Measurements from ENCODE around the gene MEIKIN.
A peak's percentile ranks its signal among the peaks of the same experiment; 100 is the strongest.
"Not testable (repeated sequence)": the region's sequence is repeated elsewhere in the genome, so short reads cannot be mapped to it uniquely, and the experiment has no call there.

MEIKIN gene

DNA sequence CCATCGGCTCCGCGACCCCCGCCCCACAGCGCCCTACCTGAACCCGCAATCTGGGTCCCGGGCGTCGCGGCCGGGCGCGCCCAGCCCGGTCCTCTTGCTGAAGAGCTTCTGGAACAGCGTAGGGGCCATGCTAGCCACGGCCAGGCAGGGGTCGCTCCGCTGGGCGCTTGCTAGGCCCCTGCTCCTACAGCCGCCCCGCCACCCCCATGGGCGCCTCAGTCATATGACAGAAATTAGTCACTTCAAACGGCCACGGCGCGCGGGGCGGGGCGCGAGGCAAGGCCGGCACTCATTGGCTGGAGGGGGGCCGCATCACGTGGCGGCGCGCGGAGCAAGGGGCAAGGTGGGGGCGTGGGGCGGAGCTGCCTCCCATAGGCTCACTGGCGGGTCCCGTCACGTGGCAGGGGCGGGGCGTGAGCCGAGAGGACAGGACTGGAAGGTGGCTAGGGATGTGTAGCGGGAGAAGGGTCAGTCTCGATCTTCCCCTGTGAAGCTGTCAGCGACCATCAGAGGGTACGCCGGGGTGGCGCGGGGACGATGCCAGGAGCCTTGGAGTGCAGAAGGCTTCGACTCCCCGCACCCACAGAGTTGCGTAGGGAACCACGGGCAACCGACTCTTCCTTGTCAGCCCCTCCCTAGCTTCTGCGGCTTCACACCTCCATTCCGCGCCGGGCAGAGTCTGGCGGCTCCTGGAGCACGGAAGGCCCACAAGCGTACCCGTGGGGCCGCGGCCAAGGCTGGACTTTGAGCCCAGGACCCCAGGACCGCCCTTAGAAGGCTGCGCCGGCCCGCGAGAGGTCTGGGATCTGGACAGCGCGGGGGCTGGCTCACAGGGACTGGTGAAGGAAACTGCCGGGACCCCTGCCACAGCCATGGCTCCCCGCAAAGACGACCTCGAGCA is 148.4 kb downstream of the MEIKIN start, which contains the start of gene FNIP1:
Gene FNIP1 (minus strand): TSS at position 225 of the 901 bp plus-strand sequence. CDS start 96 bp downstream, at position 129.
- DNase-seq = peak; percentile 98

DNA sequence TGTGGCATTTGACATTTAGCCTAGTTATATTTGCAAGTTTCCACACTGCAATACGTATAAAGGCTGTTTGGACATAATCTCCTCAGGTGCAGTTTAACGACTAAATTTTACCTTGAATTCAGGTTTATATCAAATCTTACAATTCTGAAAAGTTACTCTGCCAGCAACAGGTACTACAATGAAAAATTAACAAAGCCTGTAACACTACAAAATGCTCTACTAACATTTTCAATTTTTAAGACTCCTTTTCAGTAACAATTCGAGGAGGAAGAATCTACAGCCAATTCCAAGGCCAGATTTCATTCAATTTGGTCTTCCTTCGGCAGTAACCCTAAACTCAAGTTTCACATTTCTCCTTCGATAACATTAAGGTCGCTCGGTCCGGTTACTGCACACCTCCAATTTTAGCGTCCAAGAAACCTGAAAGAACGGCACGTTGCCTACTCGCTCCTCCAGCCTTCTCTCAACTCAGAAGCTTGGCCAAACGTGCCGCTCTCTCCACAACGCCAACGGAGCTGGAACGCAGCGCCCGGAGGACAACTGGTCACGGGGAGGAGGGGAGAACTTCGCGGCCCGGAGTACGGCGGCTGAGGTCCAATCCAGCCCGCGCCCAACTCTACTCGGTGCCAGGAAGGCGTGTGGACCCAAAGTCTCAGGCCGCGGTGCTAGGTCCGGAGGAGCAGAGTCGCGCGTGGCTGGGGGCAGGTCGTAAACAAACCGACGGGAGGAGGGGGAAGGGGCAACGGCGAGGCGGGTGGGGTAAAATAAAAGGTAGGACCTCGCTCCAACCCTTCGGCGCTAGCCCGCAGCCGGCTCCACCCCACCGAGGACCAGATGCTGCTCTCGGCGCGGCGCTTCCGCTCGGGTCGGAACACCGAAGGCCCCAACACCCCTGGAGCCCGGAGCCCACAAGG is 149.3 kb downstream of the MEIKIN start:
- peak; percentile 41 for DNase-seq

DNA sequence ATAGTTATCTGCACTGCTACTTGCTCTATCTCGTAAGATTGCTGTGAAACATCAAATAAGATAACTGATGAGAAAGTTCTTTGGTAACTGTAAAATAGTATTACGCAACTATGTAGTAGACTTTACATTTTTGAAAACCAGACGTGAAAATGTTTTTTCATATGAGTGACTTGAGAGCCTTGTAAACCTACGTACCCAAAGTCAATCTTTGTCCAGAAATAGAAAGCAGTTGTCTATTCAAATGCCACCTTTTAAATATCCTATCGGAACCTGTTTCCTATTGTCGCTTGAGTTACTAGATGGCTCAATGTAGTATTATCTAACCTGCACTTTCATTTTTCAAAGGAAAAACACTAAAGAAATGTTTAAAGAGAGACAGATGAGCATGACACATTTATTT is 150.2 kb downstream of the MEIKIN start:
- DNase-seq = peak; percentile 1

DNA sequence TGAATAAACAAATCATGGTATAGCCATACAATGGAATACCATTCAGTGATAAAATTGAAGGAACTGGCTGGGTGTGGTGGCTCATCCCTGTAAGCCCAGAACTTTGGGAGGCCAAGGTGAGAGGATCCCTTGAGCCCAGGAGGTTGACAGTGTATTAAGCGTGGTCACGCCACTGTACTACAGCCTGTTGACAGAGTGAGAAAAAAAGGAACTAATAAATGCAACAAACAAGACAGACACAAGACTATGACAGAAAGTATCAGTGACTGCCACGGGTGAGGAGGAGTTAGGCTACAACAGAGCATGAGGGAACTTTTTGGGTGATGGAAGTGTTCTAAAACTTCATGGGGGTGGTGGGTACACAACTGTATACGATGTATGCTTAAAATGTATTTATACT is 150.9 kb downstream of the MEIKIN start:
- DNase-seq = no peak

DNA sequence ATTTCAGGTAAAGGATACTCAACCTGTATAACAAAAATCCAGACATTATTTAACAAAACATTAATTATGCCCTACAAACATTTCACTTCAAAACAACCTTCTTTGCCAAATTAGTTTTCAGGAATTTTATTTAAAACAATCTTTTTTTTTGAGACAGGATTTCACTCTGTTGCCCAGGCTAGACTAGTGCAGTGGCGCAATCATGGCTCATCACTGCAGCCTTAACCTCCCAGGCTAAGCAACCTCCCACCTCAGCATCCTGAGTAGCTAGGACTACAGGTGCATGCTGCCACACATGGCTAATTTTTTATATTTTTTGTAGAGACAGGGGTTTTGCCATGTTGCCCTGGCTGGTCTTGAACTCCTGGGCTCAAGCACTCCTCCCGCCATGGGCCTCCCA is 152.6 kb downstream of the MEIKIN start:
- DNase-seq = no peak

DNA sequence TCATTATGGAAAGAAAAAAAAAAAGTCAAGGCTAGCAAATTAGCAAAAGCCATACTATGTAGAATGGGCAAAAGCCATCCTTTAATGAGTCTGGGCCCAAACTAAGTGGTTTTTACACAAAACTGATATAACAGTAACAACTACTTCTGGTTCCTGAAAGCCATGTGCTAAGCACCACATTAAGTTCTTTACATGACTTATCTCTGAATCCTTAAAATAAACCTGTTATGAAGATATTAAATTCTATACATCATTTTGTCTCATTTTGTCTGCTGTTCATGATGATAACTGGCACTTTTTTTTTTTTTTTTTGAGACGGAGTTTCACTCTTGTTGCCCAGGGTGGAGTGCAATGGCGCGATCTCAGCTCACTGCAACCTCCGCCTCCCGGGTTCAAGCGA is 153.6 kb downstream of the MEIKIN start:
- no peak for DNase-seq

DNA sequence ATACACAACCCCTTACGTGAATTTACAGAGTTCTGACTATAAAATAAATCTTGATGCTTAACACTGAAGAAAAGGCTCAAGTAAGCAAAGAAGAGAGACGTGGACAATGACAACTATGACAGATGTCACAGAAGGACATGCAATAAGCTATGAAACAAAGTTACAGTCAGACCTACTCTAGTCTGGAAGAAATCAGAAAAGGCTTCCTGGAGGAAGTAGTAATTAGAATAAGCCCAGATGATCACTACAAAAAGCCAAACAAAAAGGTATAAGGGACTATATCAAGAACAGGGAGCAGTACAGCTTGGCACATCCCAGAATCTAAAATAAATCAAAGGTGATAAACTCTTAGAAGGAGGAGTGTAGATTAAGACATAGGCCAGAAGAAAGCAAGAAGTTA is 154.9 kb downstream of the MEIKIN start:
- DNase-seq = no peak

DNA sequence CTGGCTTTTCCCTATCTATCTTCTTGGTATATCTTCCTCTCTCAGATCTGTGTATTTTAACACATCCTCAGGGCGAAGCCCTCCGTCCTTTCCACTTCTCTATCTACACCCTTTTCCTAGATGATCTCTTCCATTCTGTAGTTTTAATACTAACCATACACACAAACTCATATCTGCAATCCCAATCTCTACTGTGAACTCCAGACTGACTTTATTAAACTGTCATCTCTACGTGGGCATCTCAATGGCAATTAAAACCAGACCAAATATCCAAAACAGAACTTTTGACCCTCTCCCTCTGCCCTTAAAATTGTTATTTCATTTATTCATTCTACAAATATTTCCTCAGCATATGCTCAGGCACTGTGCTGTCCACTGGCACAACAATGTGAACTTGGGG is 155.7 kb downstream of the MEIKIN start:
- DNase-seq = no peak

DNA sequence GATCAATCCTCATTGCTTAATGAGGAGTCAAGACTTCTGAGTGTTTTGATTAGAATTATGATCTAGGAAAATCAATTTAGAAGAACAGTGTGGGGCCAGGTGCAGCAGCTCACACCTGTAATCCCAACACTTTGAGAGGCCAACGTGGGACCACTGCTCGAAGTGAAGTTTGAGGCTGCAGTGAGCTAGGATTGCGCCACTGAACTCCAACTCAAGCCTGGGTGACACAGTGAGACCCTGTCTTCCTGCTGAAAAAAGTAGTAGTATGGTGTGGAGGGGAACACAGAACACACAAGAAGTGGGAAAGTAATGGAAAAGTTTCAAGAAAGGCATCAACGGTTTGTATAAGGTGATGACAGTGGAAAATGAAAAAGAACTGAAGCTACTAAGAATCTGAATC is 157.7 kb downstream of the MEIKIN start:
- no peak for DNase-seq

DNA sequence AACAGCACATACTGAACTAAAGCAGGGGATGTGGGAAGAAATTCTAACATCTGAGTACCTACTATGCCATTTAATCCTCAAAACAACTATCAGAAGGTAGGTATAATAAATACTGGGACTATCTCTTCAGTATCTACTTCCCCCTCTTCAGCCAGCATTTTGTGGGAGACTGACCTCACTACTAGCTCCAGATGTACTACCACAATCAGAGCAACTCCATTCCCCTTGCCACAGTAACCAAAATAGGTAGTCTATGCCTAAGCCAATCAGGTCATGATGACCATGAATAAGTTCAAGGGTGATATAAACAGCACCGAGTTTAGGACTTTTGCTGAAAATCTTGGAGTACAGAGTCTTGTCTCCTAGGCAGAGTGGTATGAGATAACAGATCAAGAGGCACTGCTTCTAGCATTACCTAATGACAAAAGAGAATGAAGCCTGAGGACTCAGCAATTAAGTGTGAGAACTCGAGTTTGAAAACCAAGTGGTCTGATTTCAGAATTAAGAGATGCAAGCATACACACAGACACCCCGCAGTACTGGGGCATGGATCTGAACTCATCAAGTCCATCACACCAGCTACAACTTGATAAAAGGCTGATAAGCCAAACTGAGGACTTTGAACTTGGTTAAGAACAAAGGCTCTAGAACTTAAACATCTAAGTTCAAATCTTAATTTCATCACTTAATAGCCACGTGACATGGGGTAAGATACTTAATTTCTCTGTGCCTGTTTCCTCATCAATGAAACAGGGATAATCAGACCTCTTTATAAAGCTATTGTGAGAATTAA is 158.4 kb downstream of the MEIKIN start:
- no peak for DNase-seq

DNA sequence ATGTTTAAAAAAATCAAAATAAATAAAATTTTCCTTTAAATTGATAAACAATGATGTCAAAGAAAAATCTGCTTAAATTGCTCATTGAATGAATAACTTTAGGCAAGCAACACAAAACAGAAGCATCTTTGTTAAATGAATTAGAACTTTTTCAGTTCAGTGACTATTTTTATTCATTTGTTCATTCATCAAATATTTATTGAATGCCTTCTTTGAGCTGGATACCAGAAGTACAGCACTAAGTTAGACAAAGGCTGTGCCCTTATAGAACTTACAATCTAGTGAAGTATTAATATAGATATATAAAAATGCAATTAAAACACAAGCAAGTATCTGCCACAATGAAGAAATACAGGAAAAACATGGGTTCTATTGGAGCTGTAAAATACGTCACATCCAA is 159.4 kb downstream of the MEIKIN start:
- no peak for DNase-seq

DNA sequence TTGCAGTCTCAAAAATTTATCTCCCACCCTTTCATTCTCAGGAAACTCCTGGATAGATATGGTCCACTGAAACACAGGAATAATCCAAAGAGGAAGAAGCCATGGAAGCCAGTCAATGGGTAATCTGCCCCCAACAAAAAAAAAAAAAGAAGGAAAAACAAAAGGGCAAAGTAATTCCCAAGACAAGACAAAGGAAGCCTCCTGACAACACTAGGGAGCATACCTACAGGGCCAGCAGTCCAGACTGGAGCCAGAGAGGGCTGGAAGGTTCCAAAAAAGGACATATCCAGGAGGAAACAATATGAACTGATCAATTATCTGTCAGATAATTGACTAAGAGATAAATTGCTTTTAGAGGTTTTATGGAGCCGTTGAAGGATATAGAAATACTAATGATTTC is 161.6 kb downstream of the MEIKIN start:
- no peak for DNase-seq

DNA sequence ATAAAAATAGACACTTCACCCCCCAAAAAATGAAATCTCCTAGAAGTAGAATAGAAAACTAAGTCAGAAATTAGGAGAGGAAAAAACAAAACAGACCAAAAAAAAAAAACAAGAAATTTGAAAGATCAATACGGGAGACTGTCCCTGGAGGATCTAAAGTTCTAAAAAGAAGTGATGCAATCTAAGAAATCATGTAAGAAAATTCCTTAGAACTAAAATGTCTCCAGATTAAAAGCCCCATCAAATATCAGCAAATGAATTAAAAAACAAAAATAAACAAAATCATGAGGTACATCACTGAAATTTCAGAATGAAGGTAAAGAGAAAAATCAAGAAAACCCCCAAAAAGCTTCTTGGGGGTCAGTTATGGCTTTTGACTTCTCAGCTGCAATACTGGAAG is 162.1 kb downstream of the MEIKIN start:
- DNase-seq = no peak

DNA sequence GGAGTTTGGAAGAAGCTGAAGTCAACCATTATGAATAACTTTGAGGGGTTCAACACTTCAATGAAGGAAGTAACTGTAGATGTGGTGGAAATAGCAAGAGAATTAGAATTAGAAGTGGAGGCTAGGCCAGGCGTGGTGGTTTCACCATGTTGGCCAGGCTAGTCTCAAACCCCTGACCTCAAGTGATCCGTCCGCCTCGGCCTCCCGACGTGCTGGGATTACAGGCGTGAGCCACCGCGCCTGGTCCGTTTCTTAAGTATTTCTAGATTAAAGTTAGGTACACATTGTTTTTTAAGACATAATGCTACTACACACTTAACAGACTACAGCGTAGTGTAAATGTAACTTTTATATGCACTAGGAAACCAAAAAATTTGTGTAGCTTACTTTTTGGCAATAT is 162.7 kb downstream of the MEIKIN start:
- no peak for DNase-seq

DNA sequence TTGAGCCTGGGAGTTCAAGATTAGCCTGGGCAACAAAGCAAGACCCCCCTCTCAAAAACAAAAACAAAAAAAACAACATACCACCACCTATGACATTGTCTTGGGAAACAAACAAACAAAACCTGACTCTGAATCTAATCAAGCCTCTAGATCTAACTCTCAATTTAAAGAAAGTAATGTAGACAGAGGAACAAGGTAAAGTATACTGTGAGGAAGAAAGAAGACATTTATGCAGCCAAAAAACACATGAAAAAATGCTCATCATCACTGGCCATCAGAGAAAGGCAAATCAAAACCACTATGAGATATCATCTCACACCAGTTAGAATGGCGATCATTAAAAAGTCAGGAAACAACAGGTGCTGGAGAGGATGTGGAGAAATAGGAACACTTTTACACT is 167.3 kb downstream of the MEIKIN start:
- not testable (repeated sequence) for DNase-seq

DNA sequence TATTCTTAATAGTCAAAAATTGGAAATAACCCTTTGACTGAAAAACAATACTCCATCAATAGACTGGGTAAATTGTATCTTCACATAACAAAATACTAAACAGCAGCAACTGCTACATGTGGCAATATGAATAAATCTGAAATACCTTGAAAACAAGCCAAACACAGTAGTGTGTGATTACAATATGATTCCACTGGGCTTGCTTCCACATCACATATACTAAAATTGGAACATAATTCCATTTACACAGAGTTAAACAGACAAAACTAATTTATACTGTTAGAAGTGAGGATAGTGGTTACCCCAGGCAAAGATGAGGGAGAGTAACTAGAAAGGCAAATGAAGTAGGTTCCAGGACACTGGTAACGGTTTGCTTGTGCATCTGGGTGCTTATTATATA is 169.0 kb downstream of the MEIKIN start:
- no peak for DNase-seq

DNA sequence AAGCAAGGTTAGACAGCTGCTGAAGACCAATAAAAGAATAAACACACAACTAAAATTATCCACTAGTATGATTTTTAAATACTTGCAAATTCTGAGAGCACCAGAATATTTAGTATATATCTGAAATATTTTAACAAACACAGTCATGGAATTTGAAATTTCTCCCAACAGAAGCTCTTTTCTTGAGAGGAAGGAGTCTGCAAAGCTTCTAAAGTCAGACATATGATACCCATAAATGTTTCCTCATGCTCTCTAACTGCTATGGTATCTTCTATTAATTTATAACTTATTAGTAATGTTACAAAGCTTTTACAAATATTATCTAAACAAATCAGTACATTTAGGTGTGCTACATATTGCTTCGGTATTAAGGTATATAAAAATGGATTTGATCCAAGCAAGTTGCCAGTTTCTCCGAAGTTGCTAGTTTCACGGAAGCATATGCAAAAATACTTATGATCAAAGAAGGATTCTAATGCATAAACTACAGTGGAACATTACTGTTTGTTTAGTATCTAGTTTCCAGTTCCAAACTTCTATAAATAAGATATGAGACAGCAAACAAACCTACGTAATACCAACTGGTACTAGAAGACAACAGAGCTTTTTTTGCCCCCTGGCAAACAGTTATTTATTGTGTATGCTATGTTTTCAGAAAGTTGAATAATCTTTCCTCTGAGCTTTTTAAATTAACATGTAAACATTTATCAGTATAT is 170.7 kb downstream of the MEIKIN start:
- no peak for DNase-seq

DNA sequence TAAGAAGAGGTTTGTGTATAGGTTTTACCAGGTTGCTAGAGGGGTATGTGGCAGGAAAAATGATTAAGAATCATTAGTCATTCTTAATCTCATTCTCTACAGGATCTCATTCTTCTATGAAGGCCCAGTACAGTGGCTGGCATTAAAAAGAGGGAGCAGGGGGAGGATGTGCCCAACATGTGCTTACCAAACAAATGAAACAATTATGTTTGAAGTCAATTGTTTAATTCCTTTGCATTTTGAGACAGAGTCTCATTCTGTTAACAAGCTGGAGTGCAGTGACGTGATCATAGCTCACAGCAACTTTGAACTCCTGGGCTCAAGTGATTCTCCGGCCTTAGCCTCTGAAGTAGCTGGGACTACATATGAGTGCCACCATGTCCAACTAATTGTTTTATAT is 171.7 kb downstream of the MEIKIN start:
- no peak for DNase-seq

DNA sequence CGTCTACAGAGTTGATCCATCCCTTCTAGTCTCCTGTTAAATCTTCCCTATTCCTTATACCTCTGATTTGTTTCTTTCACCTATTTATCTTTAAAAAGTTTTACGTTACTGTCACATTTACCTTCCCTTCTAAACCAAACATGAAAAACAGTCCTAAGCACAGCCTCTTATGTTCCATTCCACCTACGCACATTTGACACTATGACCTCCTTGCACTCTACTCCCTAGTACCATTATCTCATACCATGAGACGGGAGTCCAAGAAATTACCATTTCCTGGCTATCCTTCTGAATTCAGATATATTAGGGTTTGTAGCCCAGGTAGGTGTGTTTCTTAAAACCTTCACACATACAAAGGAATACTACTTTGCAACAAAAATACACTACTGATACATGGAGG is 173.8 kb downstream of the MEIKIN start:
- DNase-seq = no peak

DNA sequence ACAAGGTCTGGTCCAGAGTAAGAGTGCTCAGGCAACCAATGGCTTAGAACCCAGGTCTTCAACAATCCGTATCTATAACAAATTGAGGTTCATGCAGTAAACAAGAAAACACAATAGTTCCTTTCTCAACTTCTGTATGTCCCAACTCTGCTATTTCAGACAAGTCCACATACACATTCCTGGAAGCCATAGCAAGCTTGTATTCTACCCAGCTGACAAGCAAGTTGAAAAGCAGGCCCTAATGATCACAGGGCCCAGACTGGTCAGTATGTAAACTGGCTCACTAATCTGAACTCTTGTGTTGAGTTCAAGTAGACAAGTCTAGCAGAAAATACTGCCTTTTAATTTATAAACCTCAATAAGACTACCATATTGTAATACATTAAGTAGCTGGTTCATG is 175.5 kb downstream of the MEIKIN start:
- DNase-seq = no peak

DNA sequence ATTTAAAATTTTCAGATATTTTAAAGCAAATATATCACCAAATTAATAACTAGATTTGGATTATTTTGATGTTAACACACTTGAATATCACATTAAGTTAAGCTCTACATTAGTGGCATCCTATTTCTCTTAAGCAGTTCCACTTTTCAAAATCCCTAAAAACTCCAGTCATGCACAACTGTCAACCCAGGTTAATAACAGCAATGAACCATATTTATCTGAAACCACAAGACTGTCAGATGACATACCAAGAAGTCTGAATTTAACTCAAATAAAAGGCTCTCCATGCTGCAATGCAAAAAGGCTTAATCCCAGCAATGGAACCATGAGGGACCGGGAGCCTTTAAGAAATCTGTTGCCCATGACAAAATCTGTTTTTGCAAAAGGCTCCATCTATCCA is 176.1 kb downstream of the MEIKIN start:
- peak; percentile 12 for DNase-seq

DNA sequence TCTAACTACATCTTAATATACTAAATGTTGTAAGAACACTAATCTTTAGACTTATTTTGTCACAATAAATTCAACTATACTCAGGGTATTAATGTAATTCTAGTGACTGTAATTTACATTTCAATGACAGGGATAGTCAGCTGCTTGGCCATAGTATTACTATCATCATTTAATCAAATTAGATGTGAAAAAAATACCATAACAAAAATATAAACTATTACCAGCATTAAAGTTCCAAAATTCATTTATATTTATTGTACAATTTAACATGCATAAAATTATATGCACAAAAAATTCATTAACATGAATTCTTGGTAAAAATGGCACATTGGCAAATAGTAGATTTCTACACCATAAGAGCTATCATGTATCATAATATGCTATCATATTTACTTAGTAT is 177.6 kb downstream of the MEIKIN start:
- no peak for DNase-seq

Measured in fibroblast of skin of right biceps (primary cell).